H9 (cell line): Measurements from ENCODE around the gene NAMPT. TPM values are rescaled to one million over a fixed set of nuclear protein-coding genes. Genes with fewer than 3 reads are reported as not detected.

Experiments
- DNase-seq: peaks from one replicate; pipeline ENCODE4 v3.0.0-alpha.2; 2017
- H2AFZ ChIP-seq: one replicate; pipeline ENCODE4 v1.6.1; 2013; ENCODE audit warnings: mild to moderate bottlenecking, low read length, control low read depth, moderate library complexity
- H2AK5ac ChIP-seq: 2 replicates; pipeline ENCODE4 v1.6.1; 2013; ENCODE audit warnings: low read length, control low read depth, mixed read lengths; ENCODE audit not compliant: insufficient read length
- H2BK120ac ChIP-seq: one replicate; pipeline ENCODE4 v1.6.1; 2013; ENCODE audit warnings: low read depth, mild to moderate bottlenecking, low read length, control low read depth, inconsistent platforms; ENCODE audit not compliant: poor library complexity, severe bottlenecking
- H2BK12ac ChIP-seq: 2 replicates; pipeline ENCODE4 v1.6.1; 2013; ENCODE audit warnings: low read length, control low read depth, mixed read lengths, low read depth; ENCODE audit not compliant: insufficient read length
- H2BK15ac ChIP-seq: 2 replicates; pipeline ENCODE4 v1.6.1; 2013; ENCODE audit warnings: low read depth, low read length, control low read depth
- H2BK20ac ChIP-seq: one replicate; pipeline ENCODE4 v1.6.1; 2013; ENCODE audit warnings: low read depth, mild to moderate bottlenecking, low read length, control low read depth, inconsistent platforms; ENCODE audit not compliant: poor library complexity, severe bottlenecking
- H2BK5ac ChIP-seq: 2 replicates; pipeline ENCODE4 v1.6.1; 2013; ENCODE audit warnings: low read length, control low read depth, mixed read lengths; ENCODE audit not compliant: insufficient read length
- H3K14ac ChIP-seq: 2 replicates; pipeline ENCODE4 v1.6.1; 2013; ENCODE audit warnings: low read length, control low read depth; ENCODE audit not compliant: insufficient read depth
- H3K18ac ChIP-seq: 2 replicates; pipeline ENCODE4 v1.6.1; 2013; ENCODE audit warnings: low read depth, mild to moderate bottlenecking, mixed read lengths, low read length, control low read depth; ENCODE audit not compliant: insufficient read length
- H3K23ac ChIP-seq: 2 replicates; pipeline ENCODE4 v1.6.1; 2013; ENCODE audit warnings: low read length, control low read depth, mixed read lengths, low read depth; ENCODE audit not compliant: insufficient read length
- H3K23me2 ChIP-seq: 2 replicates; pipeline ENCODE4 v1.6.1; 2013; ENCODE audit warnings: low read depth, mild to moderate bottlenecking, mixed read lengths, low read length, control low read depth; ENCODE audit not compliant: insufficient read length, poor library complexity, severe bottlenecking
- H3K27ac ChIP-seq: 2 replicates; pipeline ENCODE4 v1.5.1; 2013; ENCODE audit warnings: low read length, control low read depth, mixed read lengths, low read depth; ENCODE audit not compliant: insufficient read length
- H3K27me3 ChIP-seq: 2 replicates; pipeline ENCODE4 v1.6.1; 2013; ENCODE audit warnings: low read length, control low read depth, inconsistent platforms; ENCODE audit not compliant: insufficient read depth
- H3K4ac ChIP-seq: 2 replicates; pipeline ENCODE4 v1.6.1; 2013; ENCODE audit warnings: low read depth, mild to moderate bottlenecking, control low read depth, inconsistent platforms, low read length, moderate library complexity
- H3K4me1 ChIP-seq: 2 replicates; pipeline ENCODE4 v1.6.1; 2013; ENCODE audit warnings: low read length, control low read depth, inconsistent platforms; ENCODE audit not compliant: insufficient read depth
- H3K4me2 ChIP-seq: 2 replicates; pipeline ENCODE4 v1.6.1; 2013; ENCODE audit warnings: low read length, control low read depth, mixed read lengths; ENCODE audit not compliant: insufficient read length, insufficient read depth
- H3K56ac ChIP-seq: 2 replicates; pipeline ENCODE4 v1.6.1; 2013; ENCODE audit warnings: low read depth, mild to moderate bottlenecking, mixed read lengths, low read length, control low read depth; ENCODE audit not compliant: insufficient read length
- H3K79me1 ChIP-seq: 2 replicates; pipeline ENCODE4 v1.6.1; 2013; ENCODE audit warnings: low read depth, mild to moderate bottlenecking, moderate library complexity, low read length, control low read depth, inconsistent platforms; ENCODE audit not compliant: insufficient read depth, poor library complexity, severe bottlenecking
- H3K79me2 ChIP-seq: 2 replicates; pipeline ENCODE4 v1.6.1; 2013; ENCODE audit warnings: low read length, control low read depth, inconsistent platforms; ENCODE audit not compliant: insufficient read depth
- H3K9ac ChIP-seq: 2 replicates; pipeline ENCODE4 v1.6.1; 2013; ENCODE audit warnings: low read length, control low read depth, mixed read lengths; ENCODE audit not compliant: insufficient read length; ENCODE audit errors: extremely low read depth
- H3K9me3 ChIP-seq: one replicate; pipeline ENCODE4 v1.6.1; 2013; ENCODE audit warnings: low read depth, low read length, inconsistent platforms; ENCODE audit not compliant: control insufficient read depth
- H3T11ph ChIP-seq: one replicate; pipeline ENCODE4 v1.6.1; 2013; ENCODE audit warnings: mild to moderate bottlenecking, low read length, control low read depth, inconsistent platforms
- H4K20me1 ChIP-seq: one replicate; pipeline ENCODE4 v1.6.1; 2013; ENCODE audit not compliant: control insufficient read depth, insufficient read length, insufficient read depth
- H4K5ac ChIP-seq: 2 replicates; pipeline ENCODE4 v1.6.1; 2013; ENCODE audit warnings: low read depth, mild to moderate bottlenecking, mixed read lengths, low read length, control low read depth; ENCODE audit not compliant: insufficient read length
- H4K8ac ChIP-seq: replicated peaks from 2 replicates; pipeline ENCODE4 v1.6.1; 2013; ENCODE audit warnings: low read length, control low read depth, mixed read lengths, low read depth; ENCODE audit not compliant: insufficient read length
- H4K91ac ChIP-seq: 2 replicates; pipeline ENCODE4 v1.6.1; 2013; ENCODE audit warnings: low read depth, mild to moderate bottlenecking, moderate library complexity, mixed read lengths, low read length, control low read depth; ENCODE audit not compliant: insufficient read length
- H3K27ac Mint-ChIP-seq, 3 experiments: 2 replicates in 2 of 3; 3 replicates in 1 of 3; pipeline ENCODE4 v1.8.0; 2020 to 2021; ENCODE audit warnings: mixed read lengths in 3 of 3, mild to moderate bottlenecking in 1 of 3, moderate library complexity in 1 of 3
- H3K27me3 Mint-ChIP-seq: 2 replicates; pipeline ENCODE4 v1.8.0; 2021; ENCODE audit warnings: low read depth, mild to moderate bottlenecking, moderate library complexity, mixed read lengths
- H3K36me3 Mint-ChIP-seq, 3 experiments: 2 replicates in 2 of 3; 3 replicates in 1 of 3; pipeline ENCODE4 v1.8.0; 2020 to 2021; ENCODE audit warnings: low read depth in 3 of 3, mixed read lengths in 3 of 3; ENCODE audit not compliant: insufficient read depth in 1 of 3
- H3K4me1 Mint-ChIP-seq, 2 experiments: 2 replicates each; pipeline ENCODE4 v1.8.0; 2020; ENCODE audit warnings: mixed read lengths in 2 of 2
- H3K4me3 Mint-ChIP-seq, 2 experiments: 2 replicates in 1 of 2; 3 replicates in 1 of 2; pipeline ENCODE4 v1.8.0; 2020 to 2021; ENCODE audit warnings: mild to moderate bottlenecking in 2 of 2, mixed read lengths in 2 of 2, moderate library complexity in 1 of 2
- H3K9me3 Mint-ChIP-seq, 2 experiments: 2 replicates in 1 of 2; 3 replicates in 1 of 2; pipeline ENCODE4 v1.8.0; 2020; ENCODE audit warnings: mild to moderate bottlenecking in 2 of 2, mixed read lengths in 2 of 2, moderate library complexity in 1 of 2
- CTCF ChIP-seq: fragments of 200-600 bp; sonication (generic); conservative IDR thresholded peaks from 3 replicates; pipeline ENCODE4 v1.8.0; 2021; ENCODE audit warnings: antibody characterized with exemption, mild to moderate bottlenecking
- total RNA-seq: library from RNA; stranded (reverse); gene quantifications from 2 replicates; pipeline ENCODE4 v1.2.1, GENCODE V29; 2021

Gene NAMPT
- total RNA-seq, 1 experiment from 2014 or later: 83.5 TPM

- no peak overlapping the region for H2BK20ac ChIP-seq
- no peak overlapping the region for H3K23ac ChIP-seq
- no peaks in the 10 kb centered on the region for H4K20me1 ChIP-seq
- no peak overlapping the region for H3K56ac ChIP-seq
- no peak overlapping the region for H4K91ac ChIP-seq
- H3K9me3 Mint-ChIP-seq: no peaks in the 10 kb centered on the region; a peak in 1 of 5 replicates
- no peaks in the 10 kb centered on the region for H3K9me3 ChIP-seq
- H3K4me1 ChIP-seq: no peaks in the 10 kb centered on the region; the same call in 1 of the 2 replicates
- no peak overlapping the region for H2BK120ac ChIP-seq
- no peak overlapping the region for H3K4me2 ChIP-seq
- H3K18ac ChIP-seq: no peak overlapping the region
- peaks cover 20% of the 10 kb centered on the region for H3K79me2 ChIP-seq
- no peaks in the 10 kb centered on the region for H3K27me3 Mint-ChIP-seq
- H2AK5ac ChIP-seq: no peak overlapping the region
- H2BK12ac ChIP-seq: no peak overlapping the region
- no peak overlapping the region for H3K27ac Mint-ChIP-seq
- H2AFZ ChIP-seq: no peak overlapping the region
- no peak overlapping the region for H3T11ph ChIP-seq
- no peak for TF ChIP-seq CTCF
- no peak overlapping the region for H4K8ac ChIP-seq
- H3K4ac ChIP-seq: no peak overlapping the region
- DNase-seq: no peak
- no peak overlapping the region for H4K5ac ChIP-seq
- H3K4me3 Mint-ChIP-seq: no peak overlapping the region
- no peak overlapping the region for H3K14ac ChIP-seq
- H3K36me3 Mint-ChIP-seq: peaks cover 6 to 12% (median 10%) of the 10 kb centered on the region in 3 experiments; a peak in 6 of 7 replicates
- H2BK5ac ChIP-seq: no peak overlapping the region
- H3K9ac ChIP-seq: no peak overlapping the region
- no peaks in the 10 kb centered on the region for H3K27me3 ChIP-seq
- no peak overlapping the region for H3K27ac ChIP-seq
- H3K79me1 ChIP-seq: no peaks in the 10 kb centered on the region
- H3K4me1 Mint-ChIP-seq: peaks cover 34 to 35% of the 10 kb centered on the region in 2 experiments
- no peak overlapping the region for H2BK15ac ChIP-seq
- H3K23me2 ChIP-seq: peaks cover 7% of the 10 kb centered on the region
These were observed 3.7 kb downstream of the NAMPT start for GRCh38 chr7:106281127-106281526.
